H1 (cell line): ENCODE measurements around the gene FOXA2. TPM values are rescaled to one million over a fixed set of nuclear protein-coding genes. Genes with fewer than 3 reads are reported as not detected.

Source experiments
- CBX5 ChIP-seq: fragments of 300-800, 300-1000 bp; sonication (generic); IDR thresholded peaks from 2 replicates; pipeline ENCODE4 v1.7.1; 2016; ENCODE audit warnings: antibody characterized with exemption, low read length, low read depth
- CEBPB ChIP-seq: IDR thresholded peaks from 2 replicates; pipeline ENCODE4 v1.6.1; 2012; ENCODE audit warnings: low read depth, low read length
- CREB1 ChIP-seq: IDR thresholded peaks from 2 replicates; pipeline ENCODE4 v1.6.1; 2012; ENCODE audit warnings: inconsistent platforms
- POLR2AphosphoS5 ChIP-seq: IDR thresholded peaks from 2 replicates; pipeline ENCODE4 v1.6.1; 2011; ENCODE audit warnings: low read depth, low read length
- RBBP5 ChIP-seq: IDR thresholded peaks from 2 replicates; pipeline ENCODE4 v1.7.1; 2012; ENCODE audit warnings: low read depth, mild to moderate bottlenecking, inconsistent platforms, low read length, moderate library complexity, borderline replicate concordance
- polyA plus RNA-seq, 7 experiments: library from polyadenylated mRNA; depleted of rRNA in 3 of 7; stranded (reverse) in 5 of 7; unstranded in 2 of 7; fragments of >200 nt in 5 of 7; fragments of 200-250 nt in 2 of 7; gene quantifications; 1 replicate in 5 of 7; 2 replicates in 1 of 7; 4 replicates in 1 of 7; pipeline versions ENCODE4 v1.2.1 to v1.2.3, GENCODE V29; 2011 to 2013; ENCODE audit warnings: missing spikeins in 2 of 7, mixed read lengths in 2 of 7
- total RNA-seq: library from RNA; stranded (reverse); fragmentation: NEBNext Ultra II Directional; extraction: Animal tissue kit (Norgen Biotek cat#: 25700); gene quantifications from 2 replicates; pipeline ENCODE4 v1.2.1, GENCODE V29; 2021

Gene FOXA2
- total and polyA plus RNA-seq, 2 of the 8 experiments (the other 6 are each of a cell fraction or from before 2014, with no cell fraction given) = not detected

- no peak for TF ChIP-seq CBX5
- no peak for TF ChIP-seq CEBPB
- no peak for TF ChIP-seq POLR2AphosphoS5
- no peak for TF ChIP-seq RBBP5
- TF ChIP-seq CREB1 = no peak
- TF ChIP-seq, all 59 proteins: peak for 0
Measured at GRCh38 chr20:22546344-22546743, 38.0 kb downstream of the FOXA2 start (continued).
